HG03457 (cell line): ENCODE measurements around the gene DNAJA3.
A peak's percentile ranks its signal among the peaks of the same experiment; 100 is the strongest.

Source experiments
- ATAC-seq: cut with Tn5 transposase; IDR thresholded peaks from one replicate; pipeline ENCODE4 v1.9.1; 2021; ENCODE audit warnings: moderate number of reproducible peaks; ENCODE audit not compliant: unreplicated experiment

DNAJA3 gene

DNA sequence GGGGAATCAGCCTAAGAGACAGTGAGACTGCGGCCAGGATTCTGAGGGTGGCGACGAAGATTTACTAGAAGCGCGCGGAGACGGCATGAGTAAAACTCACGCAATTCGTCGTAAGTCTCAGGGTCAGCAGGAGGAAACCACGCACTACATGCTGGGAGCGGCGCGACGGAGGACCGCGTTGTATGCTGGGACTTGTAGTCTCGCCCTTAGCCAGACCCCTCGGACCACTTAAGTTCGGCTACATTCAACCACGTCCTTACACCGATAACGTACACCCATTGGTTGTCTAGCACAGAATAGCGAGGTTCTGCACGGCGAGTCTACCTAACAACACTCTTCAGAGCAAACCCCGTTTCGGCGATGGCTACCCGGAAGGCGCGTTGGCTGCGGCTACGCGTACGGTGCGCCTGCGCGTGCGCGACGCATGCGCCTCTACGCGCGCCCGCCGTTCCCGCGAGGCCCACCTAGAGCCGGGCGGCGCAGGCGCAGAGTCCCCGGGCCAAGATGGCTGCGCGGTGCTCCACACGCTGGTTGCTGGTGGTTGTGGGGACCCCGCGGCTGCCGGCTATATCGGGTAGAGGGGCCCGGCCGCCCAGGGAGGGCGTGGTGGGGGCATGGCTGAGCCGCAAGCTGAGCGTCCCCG is at the start of gene DNAJA3:
Gene DNAJA3, plus strand, starts transcription at position 491 of the 643 bp plus-strand sequence. Its CDS starts 14 bp downstream, at position 505.
- ATAC-seq, result peak; percentile 69

DNA sequence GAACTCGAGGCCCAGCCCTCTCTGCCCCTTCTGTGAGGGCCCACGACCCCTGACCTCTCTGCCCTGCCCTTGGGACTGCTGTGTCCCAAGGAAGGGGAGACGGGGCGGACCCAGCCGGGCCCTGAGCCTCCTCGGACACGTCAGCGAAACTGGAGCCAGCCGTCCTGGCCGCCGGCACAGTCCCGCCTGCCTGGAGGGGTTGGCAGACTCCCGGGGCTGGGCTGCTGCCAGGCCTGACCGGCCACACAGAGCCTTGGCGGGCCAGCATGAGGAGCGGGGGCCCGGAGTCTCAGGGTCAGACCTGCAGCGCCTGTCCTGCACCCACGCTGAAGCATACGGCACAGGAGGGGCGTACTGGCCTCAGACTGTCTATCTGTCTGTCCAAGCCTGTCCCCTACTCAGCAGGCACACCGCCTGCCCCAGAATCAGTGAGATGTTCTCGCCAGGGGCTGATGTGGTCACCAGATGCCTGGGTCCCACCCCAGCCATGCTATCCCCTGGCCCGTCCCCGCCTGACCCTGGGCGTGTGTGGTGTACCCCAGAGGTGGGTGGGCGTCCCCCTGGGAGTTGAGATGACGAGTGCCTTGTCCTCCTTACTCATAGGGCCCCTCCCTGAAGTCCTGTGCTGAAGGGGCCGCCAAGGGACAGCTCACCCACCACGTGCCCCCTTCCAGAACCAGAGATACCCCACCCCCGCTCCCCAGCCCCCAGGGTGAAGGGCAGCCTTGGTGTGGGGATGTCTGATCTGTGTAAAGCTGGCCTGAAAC is 49.4 kb upstream of the DNAJA3 start:
- no peak for ATAC-seq

DNA sequence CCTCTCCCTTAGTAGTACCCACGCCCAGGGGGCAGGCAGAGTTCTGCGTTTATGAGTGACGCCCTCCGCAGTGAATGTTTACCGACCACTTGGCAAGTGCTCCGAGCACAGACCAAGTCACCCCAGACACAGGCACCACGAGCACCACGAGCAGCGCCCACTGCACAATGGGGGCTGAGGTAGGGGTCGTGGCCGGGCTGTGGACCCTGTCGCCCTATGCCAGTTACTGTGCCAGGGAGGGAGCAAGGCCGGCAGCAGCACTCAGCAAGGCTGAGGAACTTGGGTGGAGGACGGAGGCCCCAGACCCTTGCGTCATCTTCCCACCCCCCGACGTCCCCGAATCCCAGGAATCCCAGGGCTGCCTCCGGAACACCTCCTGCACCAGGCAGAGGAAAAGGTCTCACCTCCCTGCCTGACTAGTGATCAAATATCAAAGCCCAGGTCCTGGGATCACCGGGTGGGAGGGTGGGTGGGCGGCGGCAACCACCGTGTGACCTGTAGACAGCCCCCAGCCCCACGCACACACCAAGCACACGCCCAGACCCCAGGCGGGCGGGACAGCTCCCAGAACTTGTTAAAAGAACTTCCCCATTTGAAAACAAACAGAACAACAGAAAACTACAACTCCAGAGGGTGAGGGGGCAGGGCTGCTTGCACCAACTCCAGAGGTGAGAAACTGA is 48.6 kb upstream of the DNAJA3 start:
- no peak for ATAC-seq

DNA sequence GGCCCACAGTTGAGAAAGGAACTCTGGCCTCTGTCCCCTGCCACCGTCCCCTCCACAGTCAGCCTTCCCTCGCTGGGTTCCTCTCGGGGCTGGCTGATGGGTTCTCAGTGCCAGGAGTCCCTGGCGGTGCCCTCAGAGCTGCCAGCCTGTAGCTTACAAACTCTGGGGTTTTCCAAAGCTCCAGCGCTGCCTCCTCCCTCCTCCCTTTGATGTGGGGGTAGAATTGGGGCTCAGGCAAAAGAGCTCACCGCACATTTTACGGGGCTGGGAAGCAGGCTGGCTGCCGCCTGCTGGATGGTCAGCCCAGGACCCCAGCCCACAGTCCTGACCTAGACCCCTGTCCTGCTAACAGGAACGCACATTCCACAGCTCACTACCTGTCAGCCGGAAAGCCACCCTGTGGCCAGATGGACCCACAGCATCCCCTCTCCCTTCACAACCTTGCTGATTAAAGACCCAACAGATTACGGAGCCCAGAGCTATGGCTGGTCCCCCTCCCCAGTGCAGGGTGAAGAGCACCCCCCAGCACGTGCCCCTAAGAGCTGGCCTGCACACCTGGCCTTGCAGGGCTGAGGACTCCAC is 48.0 kb upstream of the DNAJA3 start:
- ATAC-seq, result no peak

DNA sequence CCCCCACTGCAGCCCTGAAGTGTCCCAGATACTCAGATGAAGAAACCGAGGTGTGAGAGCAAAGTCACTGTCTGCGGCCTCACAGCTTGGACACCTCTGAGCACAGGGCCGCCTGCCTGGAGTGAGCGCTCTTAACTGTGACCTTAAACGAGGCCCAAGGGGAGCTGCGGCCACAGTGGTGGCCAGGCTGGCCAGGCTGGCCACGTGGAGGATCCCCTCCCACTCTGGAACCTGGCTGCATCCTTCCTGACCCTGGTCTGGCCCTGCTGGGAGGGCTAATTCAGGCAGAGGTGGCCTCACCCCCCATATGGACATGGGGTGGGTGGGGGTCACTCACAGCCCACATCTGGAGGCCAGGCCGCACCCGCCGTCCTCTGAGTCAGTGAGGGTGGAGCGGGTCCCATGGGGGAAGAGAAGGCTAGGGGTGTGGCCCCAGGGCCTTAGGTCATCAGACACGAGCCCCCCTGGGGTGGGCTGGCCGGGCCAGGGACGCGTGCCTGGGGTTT is 47.5 kb upstream of the DNAJA3 start:
- ATAC-seq, result no peak

DNA sequence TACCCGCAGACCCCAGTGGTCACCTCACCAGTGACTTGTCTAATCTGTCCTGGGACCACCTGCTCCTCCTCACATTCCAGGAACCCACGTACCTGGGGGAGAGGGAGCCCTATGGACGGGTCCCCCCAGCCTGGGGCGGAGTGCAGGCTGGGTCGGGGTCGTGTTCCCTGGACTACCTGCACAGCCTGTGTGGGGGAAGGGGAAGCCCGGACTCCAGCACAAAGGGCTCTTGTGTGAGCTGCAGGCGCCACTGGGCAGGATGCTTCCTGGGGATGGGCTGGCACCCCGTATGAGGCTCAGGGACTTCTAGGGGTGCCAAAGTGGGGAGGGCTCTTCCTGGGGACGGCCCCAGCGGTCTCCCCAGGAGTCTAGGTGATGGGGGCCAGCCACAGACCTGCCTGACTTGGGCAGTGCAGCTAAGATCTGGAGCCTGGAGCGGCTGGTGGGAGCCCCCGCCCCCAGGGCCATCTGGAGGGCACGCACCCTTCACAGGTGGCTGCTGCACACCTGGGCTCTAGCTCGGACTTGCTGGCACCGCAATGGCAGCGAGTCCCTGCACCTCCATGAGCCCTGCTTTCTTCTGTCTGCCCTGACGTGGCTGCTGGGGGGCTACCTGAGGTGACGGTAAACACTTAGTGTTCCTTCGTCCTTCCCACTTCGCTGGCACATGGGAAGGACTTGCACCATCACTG is 46.5 kb upstream of the DNAJA3 start:
- ATAC-seq, result no peak

DNA sequence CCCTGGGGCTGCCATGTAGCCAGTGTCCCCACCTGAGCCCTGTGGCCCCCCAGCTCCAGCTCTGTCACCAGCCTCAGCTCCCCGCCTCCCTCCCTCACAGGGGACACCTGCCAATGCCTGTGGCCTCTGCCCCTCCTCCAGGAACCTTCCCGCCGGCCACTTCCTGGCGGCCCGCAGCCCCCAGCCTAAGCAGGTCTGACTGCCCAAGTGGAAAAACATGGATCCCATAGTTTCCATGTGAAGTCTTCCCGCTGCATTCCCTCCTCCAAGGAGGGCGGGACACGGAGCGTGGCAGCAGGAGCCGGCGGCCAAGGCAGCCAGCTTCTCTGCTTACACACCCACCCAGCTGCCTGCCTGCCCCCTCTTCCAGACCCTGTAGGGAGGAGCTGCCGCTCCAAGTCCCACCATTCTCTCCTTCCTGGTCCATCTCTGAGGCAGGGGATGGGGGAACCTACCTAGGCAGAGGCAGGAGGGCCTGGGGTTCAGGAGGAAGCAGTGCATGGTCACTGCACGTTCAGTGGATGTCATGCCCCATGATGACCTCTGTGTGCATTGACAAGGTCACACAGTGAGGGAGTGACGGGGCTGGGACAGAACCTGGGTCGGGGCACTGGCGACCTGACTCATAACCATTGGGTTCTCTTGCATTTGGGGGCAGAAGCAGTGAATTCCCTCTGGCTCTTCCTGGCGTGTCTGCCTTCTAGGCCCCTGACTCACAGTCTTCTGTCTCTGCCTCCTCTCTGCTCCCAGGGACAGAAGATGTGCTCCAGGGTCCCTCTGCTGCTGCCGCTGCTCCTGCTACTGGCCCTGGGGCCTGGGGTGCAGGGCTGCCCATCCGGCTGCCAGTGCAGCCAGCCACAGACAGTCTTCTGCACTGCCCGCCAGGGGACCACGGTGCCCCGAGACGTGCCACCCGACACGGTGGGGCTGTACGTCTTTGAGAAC is 45.3 kb upstream of the DNAJA3 start:
- ATAC-seq, result no peak

DNA sequence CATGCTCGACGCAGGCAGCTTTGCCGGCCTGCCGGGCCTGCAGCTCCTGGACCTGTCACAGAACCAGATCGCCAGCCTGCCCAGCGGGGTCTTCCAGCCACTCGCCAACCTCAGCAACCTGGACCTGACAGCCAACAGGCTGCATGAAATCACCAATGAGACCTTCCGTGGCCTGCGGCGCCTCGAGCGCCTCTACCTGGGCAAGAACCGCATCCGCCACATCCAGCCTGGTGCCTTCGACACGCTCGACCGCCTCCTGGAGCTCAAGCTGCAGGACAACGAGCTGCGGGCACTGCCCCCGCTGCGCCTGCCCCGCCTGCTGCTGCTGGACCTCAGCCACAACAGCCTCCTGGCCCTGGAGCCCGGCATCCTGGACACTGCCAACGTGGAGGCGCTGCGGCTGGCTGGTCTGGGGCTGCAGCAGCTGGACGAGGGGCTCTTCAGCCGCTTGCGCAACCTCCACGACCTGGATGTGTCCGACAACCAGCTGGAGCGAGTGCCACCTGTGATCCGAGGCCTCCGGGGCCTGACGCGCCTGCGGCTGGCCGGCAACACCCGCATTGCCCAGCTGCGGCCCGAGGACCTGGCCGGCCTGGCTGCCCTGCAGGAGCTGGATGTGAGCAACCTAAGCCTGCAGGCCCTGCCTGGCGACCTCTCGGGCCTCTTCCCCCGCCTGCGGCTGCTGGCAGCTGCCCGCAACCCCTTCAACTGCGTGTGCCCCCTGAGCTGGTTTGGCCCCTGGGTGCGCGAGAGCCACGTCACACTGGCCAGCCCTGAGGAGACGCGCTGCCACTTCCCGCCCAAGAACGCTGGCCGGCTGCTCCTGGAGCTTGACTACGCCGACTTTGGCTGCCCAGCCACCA is 44.4 kb upstream of the DNAJA3 start:
- ATAC-seq, result no peak

DNA sequence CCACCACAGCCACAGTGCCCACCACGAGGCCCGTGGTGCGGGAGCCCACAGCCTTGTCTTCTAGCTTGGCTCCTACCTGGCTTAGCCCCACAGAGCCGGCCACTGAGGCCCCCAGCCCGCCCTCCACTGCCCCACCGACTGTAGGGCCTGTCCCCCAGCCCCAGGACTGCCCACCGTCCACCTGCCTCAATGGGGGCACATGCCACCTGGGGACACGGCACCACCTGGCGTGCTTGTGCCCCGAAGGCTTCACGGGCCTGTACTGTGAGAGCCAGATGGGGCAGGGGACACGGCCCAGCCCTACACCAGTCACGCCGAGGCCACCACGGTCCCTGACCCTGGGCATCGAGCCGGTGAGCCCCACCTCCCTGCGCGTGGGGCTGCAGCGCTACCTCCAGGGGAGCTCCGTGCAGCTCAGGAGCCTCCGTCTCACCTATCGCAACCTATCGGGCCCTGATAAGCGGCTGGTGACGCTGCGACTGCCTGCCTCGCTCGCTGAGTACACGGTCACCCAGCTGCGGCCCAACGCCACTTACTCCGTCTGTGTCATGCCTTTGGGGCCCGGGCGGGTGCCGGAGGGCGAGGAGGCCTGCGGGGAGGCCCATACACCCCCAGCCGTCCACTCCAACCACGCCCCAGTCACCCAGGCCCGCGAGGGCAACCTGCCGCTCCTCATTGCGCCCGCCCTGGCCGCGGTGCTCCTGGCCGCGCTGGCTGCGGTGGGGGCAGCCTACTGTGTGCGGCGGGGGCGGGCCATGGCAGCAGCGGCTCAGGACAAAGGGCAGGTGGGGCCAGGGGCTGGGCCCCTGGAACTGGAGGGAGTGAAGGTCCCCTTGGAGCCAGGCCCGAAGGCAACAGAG is 43.5 kb upstream of the DNAJA3 start:
- no peak for ATAC-seq

DNA sequence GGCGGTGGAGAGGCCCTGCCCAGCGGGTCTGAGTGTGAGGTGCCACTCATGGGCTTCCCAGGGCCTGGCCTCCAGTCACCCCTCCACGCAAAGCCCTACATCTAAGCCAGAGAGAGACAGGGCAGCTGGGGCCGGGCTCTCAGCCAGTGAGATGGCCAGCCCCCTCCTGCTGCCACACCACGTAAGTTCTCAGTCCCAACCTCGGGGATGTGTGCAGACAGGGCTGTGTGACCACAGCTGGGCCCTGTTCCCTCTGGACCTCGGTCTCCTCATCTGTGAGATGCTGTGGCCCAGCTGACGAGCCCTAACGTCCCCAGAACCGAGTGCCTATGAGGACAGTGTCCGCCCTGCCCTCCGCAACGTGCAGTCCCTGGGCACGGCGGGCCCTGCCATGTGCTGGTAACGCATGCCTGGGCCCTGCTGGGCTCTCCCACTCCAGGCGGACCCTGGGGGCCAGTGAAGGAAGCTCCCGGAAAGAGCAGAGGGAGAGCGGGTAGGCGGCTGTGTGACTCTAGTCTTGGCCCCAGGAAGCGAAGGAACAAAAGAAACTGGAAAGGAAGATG is 42.8 kb upstream of the DNAJA3 start:
- no peak for ATAC-seq

DNA sequence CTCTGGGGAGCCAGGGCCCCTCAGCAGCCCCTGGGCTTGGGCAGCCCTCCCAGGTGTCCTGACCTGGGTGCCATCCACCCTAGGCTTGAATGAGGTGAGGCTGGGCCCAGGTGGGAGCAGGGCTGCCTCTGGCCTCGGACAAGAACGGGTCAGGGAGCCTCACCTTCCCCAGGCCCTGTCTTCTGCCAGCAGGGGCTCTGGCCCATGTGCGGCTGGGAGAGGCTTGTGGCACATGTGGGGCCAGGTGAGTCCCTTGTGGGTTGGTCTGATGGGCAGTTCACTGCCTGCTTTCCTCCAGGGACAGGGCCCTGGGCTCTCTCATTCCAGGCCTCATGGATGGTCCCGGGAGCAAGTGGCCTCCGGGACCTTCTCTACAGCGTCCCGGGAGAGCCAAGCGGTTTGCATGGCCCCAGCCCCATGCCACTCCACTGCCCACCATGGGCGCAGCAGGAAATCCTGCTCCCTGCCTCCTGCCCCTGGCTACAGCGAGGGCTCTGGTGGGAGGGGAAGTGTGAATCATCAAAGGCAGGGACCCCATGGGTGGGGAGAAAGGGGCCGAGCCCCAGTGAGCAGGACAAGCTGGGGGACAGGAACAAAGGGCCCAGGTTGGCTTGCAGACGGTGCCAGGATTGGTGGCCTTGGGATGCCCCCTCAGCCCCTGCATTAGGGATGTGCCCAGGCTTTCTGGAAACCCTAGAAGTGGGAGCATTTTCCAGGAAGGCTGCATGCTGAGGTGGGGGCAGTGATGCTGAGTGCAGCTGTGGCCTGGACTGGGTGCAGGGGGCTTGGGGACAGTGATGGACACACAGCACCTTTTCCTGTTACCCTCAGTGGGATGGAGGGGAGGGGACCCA is 41.9 kb upstream of the DNAJA3 start:
- ATAC-seq, result no peak

DNA sequence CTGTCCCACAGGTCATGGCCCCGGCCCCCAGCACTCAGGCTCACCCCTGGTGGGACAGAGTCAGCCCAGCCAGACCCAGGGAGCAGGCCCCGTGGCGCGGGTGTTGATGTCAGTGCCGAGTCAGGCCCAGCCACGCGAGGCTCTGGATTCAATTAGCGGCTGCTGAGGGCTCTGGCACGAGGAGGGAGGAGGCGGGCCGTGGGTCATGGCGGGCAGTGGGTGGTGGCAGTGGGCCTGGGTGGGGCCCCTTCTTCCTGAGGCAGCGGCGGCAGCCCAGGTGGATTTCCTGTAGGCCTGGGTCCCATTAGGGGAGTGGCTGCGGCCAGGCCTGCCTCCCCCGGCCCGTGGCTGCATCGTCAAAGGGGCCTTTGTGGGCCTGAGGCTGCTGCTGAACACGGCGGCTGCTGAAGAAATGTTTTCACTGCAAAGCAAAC is 41.1 kb upstream of the DNAJA3 start:
- no peak for ATAC-seq

DNA sequence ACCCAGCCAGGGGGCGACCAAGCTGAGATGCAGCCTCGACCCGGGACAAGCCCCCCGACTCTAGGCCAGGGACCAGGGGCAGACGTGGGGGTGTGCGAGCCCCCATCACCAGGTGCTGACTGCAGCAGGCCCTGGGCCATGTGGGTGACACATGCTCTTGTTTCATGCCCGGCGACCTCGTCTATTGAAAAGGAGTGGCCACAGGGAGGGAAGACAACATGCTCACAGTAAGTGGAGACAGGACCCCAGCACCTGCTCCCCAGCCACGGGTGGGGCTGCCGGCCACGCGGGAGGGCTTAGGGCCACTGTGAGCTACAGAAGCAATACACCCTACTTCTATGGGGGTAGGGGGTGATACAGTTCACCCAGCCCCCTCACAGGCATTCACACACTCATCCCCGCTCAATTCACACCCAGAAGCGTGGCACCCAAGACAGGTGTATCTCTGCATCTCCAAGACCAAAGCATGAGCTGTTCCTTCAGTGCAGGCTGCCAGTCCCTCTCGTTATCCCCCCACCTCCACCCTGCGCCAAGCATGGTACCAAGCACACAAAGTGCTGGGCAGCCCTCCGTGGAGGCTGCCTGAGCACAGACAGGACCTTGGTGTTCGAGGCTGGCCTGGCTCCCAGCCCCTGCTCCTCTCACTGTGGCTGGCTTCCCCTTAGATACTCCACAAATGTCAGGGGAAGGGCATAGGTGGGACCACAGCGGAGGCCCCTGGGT is 40.4 kb upstream of the DNAJA3 start:
- ATAC-seq, result no peak

DNA sequence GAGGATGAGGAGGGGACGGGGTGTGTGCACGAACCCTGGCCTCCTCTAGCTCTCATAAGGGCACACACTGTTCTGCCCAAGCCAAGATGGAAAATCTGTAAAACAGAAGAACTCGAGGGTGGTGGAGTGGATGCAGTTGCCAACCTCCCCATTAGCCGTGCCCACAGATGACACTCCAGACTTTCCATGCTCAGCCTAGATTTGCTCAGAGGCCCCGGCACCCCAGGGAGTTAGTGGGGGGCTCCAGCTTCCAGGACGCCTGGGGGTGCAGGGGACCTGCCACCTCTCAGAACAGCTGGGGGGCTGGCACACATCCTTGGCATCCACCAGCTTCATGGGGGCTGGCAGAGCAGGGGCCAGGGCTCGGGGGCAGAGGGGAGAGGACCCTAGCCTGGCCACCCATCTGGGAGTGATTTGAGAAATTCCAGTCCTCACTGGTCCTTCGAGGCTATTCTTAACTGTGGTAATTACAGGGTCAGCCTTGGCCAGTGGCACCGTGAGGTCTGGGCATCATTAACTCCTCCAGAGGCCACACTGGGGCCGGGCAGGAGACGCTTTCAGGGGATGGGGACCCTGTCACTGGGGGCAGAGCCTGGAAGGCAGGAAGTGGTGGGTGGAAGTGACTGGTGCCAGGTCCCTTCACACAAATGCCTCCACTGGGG is 39.7 kb upstream of the DNAJA3 start:
- ATAC-seq, result no peak

DNA sequence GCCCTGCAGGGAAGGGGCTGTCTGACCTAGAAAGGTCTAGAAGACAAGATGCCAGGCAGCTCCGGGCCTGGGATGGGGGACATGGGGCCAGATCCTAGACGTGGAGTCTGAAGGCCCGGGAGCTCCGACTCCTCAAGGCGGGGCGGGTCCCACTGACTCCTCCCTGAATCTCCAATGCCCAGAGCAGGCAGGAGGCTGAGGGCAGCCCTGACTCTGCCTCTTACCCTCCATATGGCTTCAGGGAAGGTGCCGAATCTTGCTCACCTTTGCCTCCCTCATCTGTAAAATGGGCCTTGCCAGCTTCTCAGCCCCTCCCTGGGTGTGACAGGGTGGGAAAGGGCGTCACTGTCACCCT is 39.2 kb upstream of the DNAJA3 start:
- no peak for ATAC-seq
